ENCODE results near the gene COPS4.
"Not testable (repeated sequence)": the region's sequence is repeated elsewhere in the genome, so short reads cannot be mapped to it uniquely, and the experiment has no call there.

Gene COPS4

GRCh38 chr4:83024233-83024632 is 10.8 kb upstream of the COPS4 start:
- DNase-seq = no peak

DNA sequence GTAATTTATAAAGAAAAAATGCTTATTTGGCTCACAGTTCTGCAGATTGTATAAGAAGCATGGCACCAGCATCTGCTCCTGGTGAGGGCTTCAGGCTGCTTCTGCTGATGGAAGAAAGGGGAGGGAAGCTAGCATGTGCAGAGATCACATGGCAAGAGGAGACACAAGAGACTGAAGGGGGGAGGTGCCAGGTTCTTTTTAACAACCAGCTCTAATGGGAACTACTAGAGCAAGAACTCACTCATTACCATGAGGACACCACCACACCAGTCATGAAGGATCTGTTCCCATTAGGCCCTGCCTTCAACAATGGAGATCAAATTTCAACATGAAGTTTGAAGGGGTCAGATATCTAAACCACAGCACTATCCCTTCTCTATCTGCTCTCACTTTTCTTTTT is 9.4 kb upstream of the COPS4 start:
- DNase-seq = no peak

- no peak for DNase-seq
Observed at GRCh38 chr4:83028976-83029375, 6.0 kb upstream of the COPS4 start.

DNA sequence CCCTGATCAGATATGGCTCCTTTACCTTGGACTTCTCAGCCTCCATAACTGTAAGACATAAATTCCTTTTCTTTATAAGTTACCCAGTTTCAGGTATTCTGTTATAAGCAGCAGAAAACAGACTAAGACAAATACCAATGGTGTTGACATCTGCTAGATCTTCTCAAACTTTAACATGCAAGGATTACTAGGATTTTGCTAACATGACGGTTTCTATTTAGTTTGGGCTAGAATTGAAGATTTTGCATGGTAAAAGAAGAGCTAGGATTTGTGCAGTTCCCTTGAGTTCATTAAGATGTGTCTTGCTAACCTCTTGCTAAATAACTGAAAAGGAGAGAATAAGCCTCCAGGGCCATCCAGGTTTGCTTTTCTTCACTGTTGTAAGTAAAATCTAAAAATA is 5.3 kb upstream of the COPS4 start:
- DNase-seq = no peak

DNA sequence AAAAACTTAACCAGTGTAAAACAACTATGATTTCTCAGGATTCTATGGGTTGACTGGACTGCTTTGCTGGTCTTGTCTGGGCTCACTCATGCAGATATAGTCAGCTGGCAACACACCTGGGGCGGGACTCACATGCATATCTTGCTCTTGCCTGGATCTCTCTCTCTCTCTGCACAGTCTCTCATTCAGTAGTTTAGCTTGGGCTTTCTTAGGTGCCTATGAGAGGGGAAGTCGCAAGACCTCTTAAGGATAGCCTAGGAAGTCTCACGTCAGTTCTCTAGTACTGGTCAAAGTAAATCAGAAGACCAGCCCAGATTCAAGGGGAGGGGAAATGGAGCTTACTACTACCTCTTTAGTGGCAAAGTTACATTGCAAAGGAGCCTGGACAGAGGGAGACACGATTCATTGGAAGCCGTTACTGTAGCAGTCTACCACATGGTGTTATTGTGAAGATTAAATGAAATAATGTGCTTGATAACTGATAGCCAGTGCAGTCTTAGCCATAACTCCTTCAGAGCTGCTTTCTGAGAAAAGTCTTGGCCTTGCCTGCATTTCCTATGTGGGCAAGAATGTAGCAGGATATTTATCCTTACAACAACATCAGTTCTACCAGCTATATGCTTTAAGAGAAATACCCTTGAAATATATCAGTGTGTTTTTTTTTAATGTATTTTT is 2.1 kb downstream of the COPS4 start:
- DNase-seq = no peak

DNA sequence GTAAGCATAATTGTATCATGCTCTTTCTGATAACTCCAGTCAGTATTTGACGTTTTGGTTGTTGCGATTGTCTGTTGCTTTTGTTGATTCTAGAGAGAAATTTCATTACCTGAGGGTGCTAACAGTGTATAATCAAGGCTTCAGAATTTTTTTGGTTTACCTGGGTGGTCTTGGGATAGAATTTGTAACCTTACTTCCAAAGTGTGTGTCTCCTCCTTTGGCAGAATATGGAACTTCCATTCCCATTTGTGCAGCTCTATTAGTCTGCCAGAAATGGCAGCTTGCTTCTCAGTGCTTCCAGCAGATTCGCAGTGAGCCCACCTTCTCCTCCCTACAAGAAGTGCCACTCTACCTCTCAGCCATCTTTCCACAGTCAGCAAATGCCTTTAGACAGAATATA is 5.3 kb downstream of the COPS4 start:
- no peak for DNase-seq

DNA sequence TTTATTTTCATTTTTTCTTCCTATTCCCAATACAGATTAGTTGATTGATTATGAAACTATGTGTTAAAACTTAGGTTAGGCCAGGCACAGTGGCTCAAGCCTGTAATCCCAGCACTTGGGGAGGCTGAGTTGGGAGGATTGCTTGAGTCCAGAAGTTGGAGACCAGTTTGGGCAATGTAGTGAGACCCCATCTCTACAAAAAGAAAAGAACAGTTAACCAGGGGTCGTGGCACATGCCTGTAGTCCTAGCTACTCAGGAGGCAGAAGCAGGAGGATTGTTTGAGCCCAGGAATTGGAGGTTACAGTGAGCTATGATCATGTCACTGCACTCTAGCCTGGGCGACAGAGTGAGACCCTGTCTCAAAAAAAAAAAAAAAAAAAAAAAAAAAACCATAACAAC is 8.2 kb downstream of the COPS4 start:
- not testable (repeated sequence) for DNase-seq

- DNase-seq = no peak
Observed at GRCh38 chr4:83043801-83044407, 8.9 kb downstream of the COPS4 start.

DNA sequence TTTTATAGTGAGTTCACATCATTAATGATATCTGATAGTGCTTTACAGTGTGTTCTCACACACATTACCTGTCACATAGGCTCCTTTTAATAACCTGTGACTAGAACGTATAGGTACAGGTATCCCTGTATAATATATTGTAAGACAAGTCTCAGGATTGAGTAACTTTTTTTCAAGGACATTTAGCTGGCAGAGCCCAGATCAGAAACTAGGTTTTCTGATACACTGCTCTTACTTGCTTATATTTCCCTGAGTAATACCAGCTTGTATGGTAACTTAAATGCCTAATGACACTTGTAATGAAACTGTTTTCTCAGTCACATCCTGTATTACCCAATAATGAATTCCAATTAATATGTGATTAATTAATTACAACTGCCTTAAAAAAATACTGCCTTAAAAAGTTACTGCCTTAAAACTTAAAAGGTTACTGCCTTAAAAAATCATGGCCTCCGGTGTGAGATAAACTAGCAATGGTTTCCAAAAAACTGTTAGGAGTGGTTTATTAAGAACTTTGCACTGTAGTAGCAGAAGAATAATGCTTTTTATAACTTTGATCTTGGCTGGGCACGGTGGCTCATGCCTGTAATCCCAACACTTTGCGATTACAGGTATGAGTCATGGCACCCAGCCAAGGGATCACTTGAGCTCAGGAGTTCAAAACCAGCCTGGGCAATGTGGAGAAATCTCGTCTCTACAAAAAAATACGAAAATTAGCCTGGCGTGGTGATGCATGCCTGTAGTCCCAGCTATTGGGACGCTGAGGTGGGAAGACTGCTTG is 11.9 kb downstream of the COPS4 start:
- DNase-seq = no peak

- DNase-seq = not testable (repeated sequence)
Observed at GRCh38 chr4:83048781-83049180, 13.8 kb downstream of the COPS4 start.

DNA sequence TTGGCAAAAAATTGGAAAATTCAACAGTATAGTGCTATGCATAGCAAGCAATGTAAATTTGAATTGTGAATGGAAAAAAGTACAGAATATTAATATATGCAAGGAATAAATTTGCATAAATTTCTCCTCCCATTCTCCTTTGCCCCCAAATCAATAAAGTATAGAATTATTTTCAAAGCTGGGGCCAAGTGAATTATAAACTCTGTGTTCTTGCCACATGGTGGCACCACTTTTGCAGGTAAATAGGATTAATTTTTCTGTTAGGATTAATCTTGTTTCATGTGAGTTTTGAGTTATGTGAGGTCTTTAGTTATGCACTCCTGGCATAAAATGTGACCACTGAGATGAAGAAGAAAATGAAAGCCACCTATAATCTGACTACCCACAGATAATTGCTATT is 19.9 kb downstream of the COPS4 start:
- peak; percentile 9 for DNase-seq

DNA sequence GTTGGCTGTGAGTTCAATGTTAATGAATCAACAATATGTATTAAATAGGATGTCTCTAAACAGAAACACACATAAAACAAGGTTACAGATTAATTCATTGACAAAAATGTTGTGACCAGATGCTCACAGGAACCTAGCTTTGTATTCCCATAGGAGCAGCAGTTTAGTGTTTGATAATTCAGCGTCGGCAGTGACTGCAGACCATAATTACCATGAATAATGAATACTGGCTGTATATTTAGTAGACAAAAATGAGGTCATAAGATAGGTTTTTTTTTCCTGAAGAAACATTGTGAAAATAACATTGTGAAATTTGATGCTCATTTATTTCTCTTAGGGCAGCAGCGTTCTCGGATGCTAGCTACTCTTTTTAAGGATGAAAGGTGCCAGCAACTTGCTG is 27.8 kb downstream of the COPS4 start:
- no peak for DNase-seq

- no peak for DNase-seq
Observed at GRCh38 chr4:83065266-83065665, 30.3 kb downstream of the COPS4 start.

DNA sequence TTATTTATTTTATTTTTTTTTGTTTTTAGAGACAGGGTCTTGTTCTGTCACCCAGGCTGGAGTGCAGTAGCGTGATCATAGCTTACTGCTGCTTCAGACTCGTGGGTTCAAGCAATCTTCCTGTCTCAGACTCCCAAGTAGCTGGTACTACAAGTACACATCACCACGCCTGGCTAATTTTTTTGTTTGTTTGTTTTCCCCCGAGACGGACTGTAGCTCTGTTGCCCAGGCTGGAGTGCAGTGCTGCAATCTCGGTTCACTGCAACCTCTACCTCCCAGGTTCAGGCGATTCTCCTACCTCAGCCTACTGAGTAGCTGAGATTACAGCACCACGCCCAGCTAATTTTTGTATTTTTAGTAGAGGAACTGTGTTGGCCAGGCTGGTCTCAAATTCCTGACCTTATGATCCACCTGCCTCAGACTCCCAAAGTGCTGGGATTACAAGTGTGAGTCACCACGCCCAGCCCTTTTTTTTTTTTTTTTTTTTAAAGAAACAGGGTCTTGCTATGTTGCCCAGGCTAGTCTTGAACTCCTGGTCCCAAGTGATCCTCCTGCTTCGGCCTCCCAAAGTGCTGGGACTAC is 32.2 kb downstream of the COPS4 start:
- no peak for DNase-seq

DNA sequence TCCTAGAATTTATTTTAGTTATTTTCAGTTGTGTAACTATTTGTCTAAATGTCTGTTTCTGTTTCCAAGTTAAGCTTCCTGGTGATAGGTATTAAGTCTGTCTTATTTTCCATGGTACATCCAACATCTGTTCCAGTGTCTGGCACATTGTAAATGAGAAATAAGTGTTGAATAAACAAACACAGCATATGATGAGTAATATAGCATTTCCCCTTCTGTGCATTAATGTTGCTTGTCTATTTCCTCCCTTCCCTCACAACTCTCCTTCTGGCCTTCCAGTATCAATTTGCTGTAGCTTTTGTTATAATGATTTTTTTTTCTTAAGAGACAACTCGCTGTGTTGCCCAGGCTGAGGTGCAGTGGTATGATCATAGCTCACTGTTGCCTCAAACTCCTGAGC is 36.1 kb downstream of the COPS4 start:
- DNase-seq = no peak

GRCh38 chr4:83074086-83074704 is 39.2 kb downstream of the COPS4 start:
- DNase-seq = peak; percentile 71

GRCh38 chr4:83074783-83075182 is 39.8 kb downstream of the COPS4 start:
- DNase-seq = not testable (repeated sequence)

DNA sequence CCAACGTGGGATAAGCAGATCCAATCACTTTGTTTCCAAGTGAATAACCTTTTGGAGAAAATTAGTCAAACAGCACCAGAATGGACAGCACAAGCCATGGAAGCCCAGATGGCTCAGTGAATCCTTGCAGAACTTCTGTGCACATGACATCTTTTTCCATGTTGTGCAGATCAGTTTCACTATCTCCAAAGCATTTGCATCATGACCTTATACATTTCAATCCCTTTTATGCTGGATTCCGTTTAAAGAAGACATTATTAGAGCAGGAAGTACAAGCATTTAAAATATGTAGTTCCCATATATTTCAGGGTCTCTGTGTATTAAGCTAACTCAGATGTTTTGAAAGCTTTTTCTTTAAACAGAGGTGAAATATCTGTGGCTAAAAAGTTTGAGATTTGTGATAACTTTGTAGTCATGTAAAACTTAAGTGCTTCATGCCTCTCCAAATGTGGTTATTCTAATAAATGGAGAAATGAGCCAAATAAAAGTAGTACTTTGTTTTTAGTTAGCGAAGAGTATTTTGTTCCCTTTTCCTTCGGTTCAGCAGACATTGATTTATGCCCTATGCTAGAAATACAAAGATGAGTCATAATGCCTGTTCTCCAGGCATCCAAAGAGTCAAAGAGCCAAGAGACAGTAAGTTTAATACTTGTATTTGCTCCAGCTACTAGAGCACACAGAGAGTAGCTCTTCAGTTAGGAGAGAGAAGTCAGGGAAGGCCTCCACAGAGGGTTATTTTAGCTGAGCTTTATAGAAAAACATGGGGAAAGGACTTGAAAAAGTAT is 40.5 kb downstream of the COPS4 start:
- DNase-seq = peak; percentile 53

- no peak for DNase-seq
Observed at GRCh38 chr4:83080561-83080960, 45.6 kb downstream of the COPS4 start.

DNA sequence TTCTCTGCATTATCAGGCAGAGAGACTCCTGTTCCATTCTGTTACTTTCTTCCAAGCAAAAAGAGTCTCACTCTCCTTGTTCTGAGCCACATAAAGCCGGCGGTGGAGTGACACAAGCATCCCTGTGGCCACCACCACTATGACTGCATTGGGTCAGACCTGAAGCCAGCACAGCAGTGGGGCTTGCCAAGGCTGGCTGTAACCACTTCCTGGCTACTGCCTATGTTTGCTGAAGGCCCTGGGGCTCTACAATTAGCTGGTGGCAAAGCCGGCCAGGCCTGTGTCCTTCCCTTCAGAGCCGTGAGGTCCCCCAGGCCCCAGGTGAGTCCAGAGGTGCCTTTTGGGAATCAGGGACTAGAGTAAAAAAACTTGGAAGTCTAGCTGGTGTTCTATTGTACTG is 47.8 kb downstream of the COPS4 start:
- DNase-seq = no peak

- no peak for DNase-seq
Observed at GRCh38 chr4:83083925-83084475, 49.0 kb downstream of the COPS4 start.

- DNase-seq = peak; percentile 50
Observed at GRCh38 chr4:83084956-83085355, 50.0 kb downstream of the COPS4 start.
